Skeletal muscle satellite cell (primary cell): ENCODE measurements around the gene USH2A. TPM values are rescaled to one million over a fixed set of nuclear protein-coding genes. Genes with fewer than 3 reads are reported as not detected.

Source experiments
- H3K27me3 ChIP-seq: 2 replicates; pipeline ENCODE4 v1.7.0; 2013; ENCODE audit warnings: low read length; ENCODE audit not compliant: control insufficient read depth, insufficient read depth
- H3K36me3 ChIP-seq: 2 replicates; pipeline ENCODE4 v1.7.0; 2013; ENCODE audit warnings: mild to moderate bottlenecking, control low read depth, low read length; ENCODE audit not compliant: insufficient read depth
- H3K4me1 ChIP-seq: 2 replicates; pipeline ENCODE4 v1.7.0; 2013; ENCODE audit warnings: low read length; ENCODE audit not compliant: control insufficient read depth, insufficient read depth
- H3K4me2 ChIP-seq: 2 replicates; pipeline ENCODE4 v1.7.0; 2013; ENCODE audit warnings: mild to moderate bottlenecking, low read length
- H3K4me3 ChIP-seq: 2 replicates; pipeline ENCODE4 v1.7.0; 2013; ENCODE audit warnings: low read length
- H3K9ac ChIP-seq: 2 replicates; pipeline ENCODE4 v1.7.0; 2013; ENCODE audit warnings: mild to moderate bottlenecking, low read depth, low read length, moderate library complexity
- H3K9me3 ChIP-seq: replicated peaks from 2 replicates; pipeline ENCODE4 v1.7.0; 2013; ENCODE audit warnings: mild to moderate bottlenecking, control low read depth, low read length
- small RNA-seq: library from RNA; depleted of rRNA; stranded (forward); fragments of <200 nt; gene quantifications from one replicate; pipeline ENCODE3, GENCODE V24; 2012

The USH2A gene

DNA sequence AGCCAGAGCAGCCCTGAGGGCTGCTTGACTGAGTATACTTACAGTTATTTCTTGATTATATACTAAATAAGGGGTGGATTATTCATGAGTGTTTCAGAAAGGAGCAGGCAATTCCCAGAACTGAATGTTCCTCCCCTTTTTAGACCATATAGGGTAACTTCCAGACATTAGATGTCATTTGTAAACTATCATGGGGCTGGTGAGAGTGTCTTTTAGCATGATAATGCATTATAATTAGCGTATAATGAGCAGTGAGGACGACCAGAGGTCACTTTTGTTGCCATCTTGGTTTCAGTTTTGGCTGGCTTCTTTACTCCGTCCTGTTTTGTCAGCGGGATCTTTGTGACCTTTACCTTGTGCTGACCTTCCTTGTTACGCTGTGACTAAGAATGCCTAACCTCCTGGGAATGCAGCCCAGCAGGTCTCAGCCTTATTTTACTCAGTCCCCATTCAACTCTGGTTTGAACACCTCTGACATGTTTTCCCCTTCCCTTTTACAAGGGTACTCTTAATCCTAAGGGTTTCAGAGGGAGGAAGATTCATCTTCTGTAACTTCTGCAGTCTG lies 840.0 kb downstream of the USH2A start:
- Histone ChIP-seq H3K9me3 (no peaks in the 10 kb centered on the region), H3K27me3 (no peaks in the 10 kb centered on the region), H3K4me2 (no peak overlapping the region), H3K9ac (no peak overlapping the region), H3K4me1 (no peaks in the 10 kb centered on the region), H3K4me3 (no peak overlapping the region), H3K36me3 (peaks cover 32% of the 10 kb centered on the region)

GRCh38 chr1:215581896-215582295 lies 841.4 kb downstream of the USH2A start:
- no peak overlapping the region for H3K4me2 ChIP-seq
- no peaks in the 10 kb centered on the region for H3K27me3 ChIP-seq
- H3K9me3 ChIP-seq: no peaks in the 10 kb centered on the region
- H3K4me1 ChIP-seq: no peaks in the 10 kb centered on the region
- H3K9ac ChIP-seq: no peak overlapping the region
- H3K4me3 ChIP-seq: no peak overlapping the region
- H3K36me3 ChIP-seq: peaks cover 43% of the 10 kb centered on the region

Small RNAs within 50 kb of the gene (small RNA-seq; reads per million reads assigned to genes)
- gene MRPS18BP1 (not detected), gene RF00108 (not detected)
